HepG2 (cell line): ENCODE data around the gene SUN5. TPM values are rescaled to one million over a fixed set of nuclear protein-coding genes. Genes with fewer than 3 reads are reported as not detected.

Experiments used
- ATF7-NPFF ChIP-seq: sonication (generic); formaldehyde crosslinking; IDR thresholded peaks from 2 replicates; pipeline ENCODE4 v1.8.1; 2023; ENCODE audit warnings: mild to moderate bottlenecking, low read depth, missing genetic modification reagents, moderate library complexity
- GABPB1 ChIP-seq: IDR thresholded peaks from 2 replicates; pipeline ENCODE4 v1.6.1; 2016; ENCODE audit warnings: mild to moderate bottlenecking, missing genetic modification reagents, moderate library complexity, missing compliant biosample characterization
- HNF4A ChIP-seq: sonication (generic); formaldehyde crosslinking; IDR thresholded peaks from 2 replicates; pipeline ENCODE4 v1.4.0; 2020; ENCODE audit warnings: missing genetic modification reagents
- HNF4G ChIP-seq, 2 experiments: sonication (generic) in 1 of 2; formaldehyde crosslinking in 1 of 2; IDR thresholded peaks; 2 replicates each; pipeline versions ENCODE4 v1.4.0 to v1.6.1; 2011 to 2020; ENCODE audit warnings: borderline replicate concordance in 2 of 2, low read depth in 2 of 2, mild to moderate bottlenecking in 2 of 2, low read length in 1 of 2, missing genetic modification reagents in 1 of 2, moderate library complexity in 1 of 2
- JUND ChIP-seq: sonication (generic); formaldehyde crosslinking; IDR thresholded peaks from 2 replicates; pipeline ENCODE4 v1.8.0; 2022; ENCODE audit warnings: mild to moderate bottlenecking, missing genetic modification reagents
- MAFG ChIP-seq: sonication (generic); formaldehyde crosslinking; IDR thresholded peaks from 2 replicates; pipeline ENCODE4 v1.5.1; 2020; ENCODE audit warnings: mild to moderate bottlenecking, missing genetic modification reagents
- NAIF1 ChIP-seq: sonication (generic); formaldehyde crosslinking; IDR thresholded peaks from 2 replicates; pipeline ENCODE4 v1.5.0; 2020; ENCODE audit warnings: mild to moderate bottlenecking, missing genetic modification reagents, borderline replicate concordance
- PHF21A ChIP-seq: sonication (generic); formaldehyde crosslinking; IDR thresholded peaks from 2 replicates; pipeline ENCODE4 v1.5.0; 2020; ENCODE audit warnings: mild to moderate bottlenecking, missing genetic modification reagents
- SOX13 ChIP-seq, 3 experiments: fragments of 450-650 bp in 1 of 3; sonication (generic) in 1 of 3; formaldehyde crosslinking in 1 of 3; IDR thresholded peaks in 2 of 3; conservative IDR thresholded peaks in 1 of 3; 2 replicates each; pipeline versions ENCODE4 v1.5.0 to v1.6.1; 2016 to 2020; ENCODE audit warnings: antibody characterized with exemption in 1 of 3, mild to moderate bottlenecking in 1 of 3, missing compliant biosample characterization in 1 of 3, missing genetic modification reagents in 1 of 3, moderate library complexity in 1 of 3
- ZBTB38 ChIP-seq: sonication (generic); formaldehyde crosslinking; IDR thresholded peaks from 2 replicates; pipeline ENCODE4 v1.5.1; 2020; ENCODE audit warnings: mild to moderate bottlenecking, missing genetic modification reagents
- ZNF251 ChIP-seq: sonication (generic); formaldehyde crosslinking; IDR thresholded peaks from 2 replicates; pipeline ENCODE4 v1.9.0; 2021; ENCODE audit warnings: mild to moderate bottlenecking, missing genetic modification reagents
- ZNF281 ChIP-seq: sonication (generic); formaldehyde crosslinking; IDR thresholded peaks from 2 replicates; pipeline ENCODE4 v1.4.0; 2020; ENCODE audit warnings: missing genetic modification reagents, borderline replicate concordance
- ZNF674 ChIP-seq: sonication (generic); formaldehyde crosslinking; IDR thresholded peaks from 2 replicates; pipeline ENCODE4 v1.5.0; 2020; ENCODE audit warnings: low read depth, mild to moderate bottlenecking, missing genetic modification reagents
- polyA plus RNA-seq, 8 experiments: library from polyadenylated mRNA; depleted of rRNA in 3 of 8; stranded (reverse) in 7 of 8; unstranded in 1 of 8; fragments of >200 nt; fragmentation: Illumina TruSeq in 4 of 8; extraction: Trizol in 4 of 8; gene quantifications; 2 replicates each; pipeline versions ENCODE4 v1.2.1 to v1.2.3, GENCODE V29; 2011 to 2016; ENCODE audit warnings: low read depth in 4 of 8, missing spikeins in 1 of 8, mixed read lengths in 1 of 8; ENCODE audit not compliant: insufficient read depth in 1 of 8
- total RNA-seq, 5 experiments: library from RNA; depleted of rRNA; stranded (reverse); fragments of >200 nt; fragmentation: Illumina TruSeq; extraction: Trizol; gene quantifications; 2 replicates each; pipeline ENCODE4 v1.2.3, GENCODE V29; 2016; ENCODE audit warnings: low read depth in 1 of 5
- TF ChIP-seq, protein P1 (sequence below): sonication (generic); formaldehyde crosslinking; conservative IDR thresholded peaks from 2 replicates; pipeline ENCODE4 v1.4.0; 2020; ENCODE audit warnings: missing genetic modification reagents

Gene SUN5
- total and polyA plus RNA-seq, 2 of the 13 experiments (the other 11 are each of a cell fraction or from before 2014, with no cell fraction given), result not detected

GRCh38 chr20:32980131-32980941, 23.9 kb downstream of the SUN5 start (continued):
- TF ChIP-seq, protein P1, sequence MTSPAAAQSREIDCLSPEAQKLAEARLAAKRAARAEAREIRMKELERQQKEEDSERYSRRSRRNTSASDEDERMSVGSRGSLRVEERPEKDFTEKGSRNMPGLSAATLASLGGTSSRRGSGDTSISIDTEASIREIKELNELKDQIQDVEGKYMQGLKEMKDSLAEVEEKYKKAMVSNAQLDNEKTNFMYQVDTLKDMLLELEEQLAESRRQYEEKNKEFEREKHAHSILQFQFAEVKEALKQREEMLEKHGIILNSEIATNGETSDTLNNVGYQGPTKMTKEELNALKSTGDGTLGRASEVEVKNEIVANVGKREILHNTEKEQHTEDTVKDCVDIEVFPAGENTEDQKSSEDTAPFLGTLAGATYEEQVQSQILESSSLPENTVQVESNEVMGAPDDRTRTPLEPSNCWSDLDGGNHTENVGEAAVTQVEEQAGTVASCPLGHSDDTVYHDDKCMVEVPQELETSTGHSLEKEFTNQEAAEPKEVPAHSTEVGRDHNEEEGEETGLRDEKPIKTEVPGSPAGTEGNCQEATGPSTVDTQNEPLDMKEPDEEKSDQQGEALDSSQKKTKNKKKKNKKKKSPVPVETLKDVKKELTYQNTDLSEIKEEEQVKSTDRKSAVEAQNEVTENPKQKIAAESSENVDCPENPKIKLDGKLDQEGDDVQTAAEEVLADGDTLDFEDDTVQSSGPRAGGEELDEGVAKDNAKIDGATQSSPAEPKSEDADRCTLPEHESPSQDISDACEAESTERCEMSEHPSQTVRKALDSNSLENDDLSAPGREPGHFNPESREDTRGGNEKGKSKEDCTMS (CRISPR knock-in tag), result no peak
- no peak for TF ChIP-seq ZNF251 (CRISPR knock-in tag)
- TF ChIP-seq ATF7-NPFF, result no peak
- no peak for TF ChIP-seq PHF21A
- no peak for TF ChIP-seq GABPB1 (CRISPR knock-in tag)
- TF ChIP-seq HNF4A, result 0 out of 2 replicates have a peak, but pooled peaks have one; percentile 10
- TF ChIP-seq ZBTB38 (CRISPR knock-in tag), result 0 out of 2 replicates have a peak, but pooled peaks have one; percentile 21
- no peak for TF ChIP-seq HNF4G (IDR thresholded peaks at IDR 0.05; ENCODE audit: borderline replicate concordance, low read depth, low read length)
- no peak for TF ChIP-seq HNF4G (CRISPR knock-in tag; IDR thresholded peaks at IDR 0.05; ENCODE audit: borderline replicate concordance, low read depth)
- TF ChIP-seq SOX13 (IDR thresholded peaks at IDR 0.05), result no peak
- TF ChIP-seq SOX13 (CRISPR knock-in tag; conservative IDR thresholded peaks at IDR 0.05 in 1 of 2, IDR thresholded peaks at IDR 0.05 in 1 of 2), result peak in 1 of 2 experiments; percentile 49; a peak in 2 of 4 replicates
- TF ChIP-seq JUND (CRISPR knock-in tag), result no peak
- TF ChIP-seq MAFG, result no peak
- TF ChIP-seq ZNF281 (CRISPR knock-in tag), result 0 out of 2 replicates have a peak, but pooled peaks have one; percentile 14
- TF ChIP-seq ZNF674 (CRISPR knock-in tag), result no peak
- TF ChIP-seq NAIF1 (CRISPR knock-in tag), result no peak
